Astrocyte (in vitro differentiated cells and primary cell): ENCODE measurements around the gene CRLF1. TPM values are rescaled to one million over a fixed set of nuclear protein-coding genes. Genes with fewer than 3 reads are reported as not detected.

Source experiments
- DNase-seq: peaks from one replicate; pipeline ENCODE4 v3.0.0-alpha.2; 2010; ENCODE audit warnings: low read depth
- FAIRE-seq: peaks from 2 replicates; lab custom pipeline; 2011; peaks lifted over from hg19 to GRCh38; lab: Jason Lieb, UNC
- H2AFZ ChIP-seq: 2 replicates; pipeline ENCODE4 v1.6.0; 2012; ENCODE audit warnings: low read depth, low read length, inconsistent platforms
- H3K27ac ChIP-seq: 2 replicates; pipeline ENCODE4 v1.5.1; 2011; ENCODE audit warnings: low read depth, low read length, inconsistent platforms
- H3K27me3 ChIP-seq: 2 replicates; pipeline ENCODE4 v1.6.0; 2011; ENCODE audit warnings: low read length, inconsistent platforms; ENCODE audit not compliant: insufficient read depth
- H3K36me3 ChIP-seq: 2 replicates; pipeline ENCODE4 v1.5.1; 2011; ENCODE audit warnings: low read length, inconsistent platforms; ENCODE audit not compliant: insufficient read depth
- H3K4me1 ChIP-seq: 2 replicates; pipeline ENCODE4 v1.5.1; 2011; ENCODE audit warnings: low read length, inconsistent platforms; ENCODE audit not compliant: insufficient read depth
- H3K4me2 ChIP-seq: 2 replicates; pipeline ENCODE4 v1.6.0; 2012; ENCODE audit warnings: low read length, inconsistent platforms
- H3K4me3 ChIP-seq: 2 replicates; pipeline ENCODE4 v1.5.1; 2011; ENCODE audit warnings: low read depth, mild to moderate bottlenecking, low read length, inconsistent platforms; ENCODE audit not compliant: insufficient read depth
- H3K79me2 ChIP-seq: 2 replicates; pipeline ENCODE4 v1.6.0; 2012; ENCODE audit warnings: mild to moderate bottlenecking, low read length, inconsistent platforms; ENCODE audit not compliant: insufficient read depth
- H3K9ac ChIP-seq: 2 replicates; pipeline ENCODE4 v1.6.0; 2012; ENCODE audit warnings: mild to moderate bottlenecking, low read length, inconsistent platforms
- H3K9me3 ChIP-seq: 2 replicates; pipeline ENCODE4 v1.5.1; 2012; ENCODE audit warnings: low read depth, mild to moderate bottlenecking, low read length, inconsistent platforms; ENCODE audit not compliant: insufficient read depth
- H4K20me1 ChIP-seq: 2 replicates; pipeline ENCODE4 v1.6.0; 2012; ENCODE audit warnings: low read length, inconsistent platforms; ENCODE audit not compliant: insufficient read depth
- H3K27ac Mint-ChIP-seq: one replicate; pipeline ENCODE4 v1.8.0; 2021; ENCODE audit warnings: mild to moderate bottlenecking, mixed read lengths; ENCODE audit not compliant: unreplicated experiment
- H3K27me3 Mint-ChIP-seq: one replicate; pipeline ENCODE4 v1.8.0; 2021; ENCODE audit warnings: low read depth, mixed read lengths; ENCODE audit not compliant: unreplicated experiment
- H3K36me3 Mint-ChIP-seq: one replicate; pipeline ENCODE4 v1.8.0; 2021; ENCODE audit warnings: low read depth, mixed read lengths; ENCODE audit not compliant: unreplicated experiment
- H3K4me1 Mint-ChIP-seq: one replicate; pipeline ENCODE4 v1.8.0; 2021; ENCODE audit warnings: low read depth, mixed read lengths; ENCODE audit not compliant: unreplicated experiment
- H3K4me3 Mint-ChIP-seq: one replicate; pipeline ENCODE4 v1.8.0; 2021; ENCODE audit warnings: mild to moderate bottlenecking, moderate library complexity, mixed read lengths; ENCODE audit not compliant: unreplicated experiment
- H3K9me3 Mint-ChIP-seq: one replicate; pipeline ENCODE4 v1.8.0; 2021; ENCODE audit warnings: mild to moderate bottlenecking, mixed read lengths; ENCODE audit not compliant: unreplicated experiment
- CTCF ChIP-seq: IDR thresholded peaks from 2 replicates; pipeline ENCODE4 v1.5.1; 2011; ENCODE audit warnings: low read depth, mild to moderate bottlenecking, inconsistent platforms, low read length, moderate library complexity; ENCODE audit not compliant: insufficient read depth
- EZH2 ChIP-seq: IDR thresholded peaks from 2 replicates; pipeline ENCODE4 v1.6.1; 2012; ENCODE audit warnings: mild to moderate bottlenecking, low read length, inconsistent platforms; ENCODE audit not compliant: insufficient read depth
- total RNA-seq: library from RNA; stranded (reverse); gene quantifications from 2 replicates; pipeline ENCODE4 v1.2.1, GENCODE V29; 2021

Gene CRLF1
- total RNA-seq, 1 donor from 2014 or later, result 18.5 TPM

DNA sequence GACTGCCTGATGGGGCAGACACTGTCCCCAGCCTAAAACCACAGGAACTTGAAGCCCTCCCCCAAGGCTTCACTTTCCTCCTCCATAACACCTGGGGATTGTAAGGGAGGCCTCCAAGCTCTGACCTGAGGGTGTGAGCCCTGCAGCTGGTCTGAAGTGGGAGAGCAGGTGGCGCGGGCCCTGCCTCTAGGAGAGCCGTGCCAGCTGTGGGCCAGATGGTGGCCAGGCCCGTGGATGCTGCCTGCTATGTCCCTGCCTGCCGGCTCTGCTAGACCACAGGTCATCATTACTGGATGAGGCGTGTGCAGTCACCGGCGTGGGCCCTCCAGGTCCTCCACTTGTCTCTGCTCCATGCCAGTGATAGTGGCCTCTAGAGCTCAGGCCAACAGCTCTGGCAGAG lies 26.7 kb upstream of the CRLF1 start:
- no peaks in the 10 kb centered on the region for H3K9me3 ChIP-seq
- Mint-ChIP-seq H3K9me3 (peaks cover 5% of the 10 kb centered on the region), H3K4me1 (no peaks in the 10 kb centered on the region), H3K4me3 (no peak overlapping the region), H3K36me3 (peaks cover under 1% of the 10 kb centered on the region), H3K27me3 (peaks cover 32% of the 10 kb centered on the region), H3K27ac (no peak overlapping the region)
- H3K4me2 ChIP-seq, result no peak overlapping the region
- no peak overlapping the region for H2AFZ ChIP-seq
- no peaks in the 10 kb centered on the region for H3K79me2 ChIP-seq
- H4K20me1 ChIP-seq, result peaks cover 5% of the 10 kb centered on the region
- H3K36me3 ChIP-seq, result no peaks in the 10 kb centered on the region
- FAIRE-seq (no peak), DNase-seq (no peak)
- H3K9ac ChIP-seq, result no peak overlapping the region
- H3K27me3 ChIP-seq, result peaks cover 7% of the 10 kb centered on the region
- no peak for TF ChIP-seq CTCF
- TF ChIP-seq EZH2, result no peak
- H3K4me3 ChIP-seq, result no peak overlapping the region
- no peak overlapping the region for H3K27ac ChIP-seq
- no peaks in the 10 kb centered on the region for H3K4me1 ChIP-seq

- H3K27ac Mint-ChIP-seq, result no peak overlapping the region
- Histone ChIP-seq H3K36me3 (no peaks in the 10 kb centered on the region), H3K4me1 (no peaks in the 10 kb centered on the region), H3K27ac (no peak overlapping the region), H3K9me3 (no peaks in the 10 kb centered on the region), H2AFZ (no peak overlapping the region), H3K4me2 (no peak overlapping the region), H3K79me2 (no peaks in the 10 kb centered on the region), H3K27me3 (peaks cover under 1% of the 10 kb centered on the region), H4K20me1 (no peaks in the 10 kb centered on the region), H3K9ac (no peak overlapping the region), H3K4me3 (no peak overlapping the region)
- FAIRE-seq, result no peak
- no peaks in the 10 kb centered on the region for H3K36me3 Mint-ChIP-seq
- no peak for TF ChIP-seq EZH2
- TF ChIP-seq CTCF, result no peak
- H3K27me3 Mint-ChIP-seq, result peaks cover 37% of the 10 kb centered on the region
- H3K4me3 Mint-ChIP-seq, result no peak overlapping the region
- no peak for DNase-seq
- no peaks in the 10 kb centered on the region for H3K4me1 Mint-ChIP-seq
- peaks cover 5% of the 10 kb centered on the region for H3K9me3 Mint-ChIP-seq
These were observed 22.8 kb upstream of the CRLF1 start for GRCh38 chr19:18629166-18630088.

- no peaks in the 10 kb centered on the region for H3K79me2 ChIP-seq
- Mint-ChIP-seq H3K4me3 (no peak overlapping the region), H3K4me1 (no peaks in the 10 kb centered on the region)
These were observed 20.3 kb upstream of the CRLF1 start for GRCh38 chr19:18626906-18627305.

More at GRCh38 chr19:18626906-18627305, 20.3 kb upstream of the CRLF1 start:
- Histone ChIP-seq H3K27ac (no peak overlapping the region), H4K20me1 (no peaks in the 10 kb centered on the region), H2AFZ (no peak overlapping the region), H3K4me2 (no peak overlapping the region), H3K27me3 (no peaks in the 10 kb centered on the region), H3K36me3 (no peaks in the 10 kb centered on the region), H3K4me1 (no peaks in the 10 kb centered on the region), H3K9ac (no peak overlapping the region), H3K4me3 (no peak overlapping the region), H3K9me3 (no peaks in the 10 kb centered on the region)
- no peaks in the 10 kb centered on the region for H3K36me3 Mint-ChIP-seq
- DNase-seq, result no peak
- H3K27ac Mint-ChIP-seq, result no peak overlapping the region
- H3K9me3 Mint-ChIP-seq, result peaks cover 5% of the 10 kb centered on the region
- FAIRE-seq, result no peak
- peaks cover 35% of the 10 kb centered on the region for H3K27me3 Mint-ChIP-seq
- TF ChIP-seq CTCF (no peak), EZH2 (no peak)
